Osteoblast (primary cell): ENCODE results near the gene NSD2. TPM values are rescaled to one million over a fixed set of nuclear protein-coding genes. Genes with fewer than 3 reads are reported as not detected.
"Not testable (repeated sequence)": the region's sequence is repeated elsewhere in the genome, so short reads cannot be mapped to it uniquely, and the experiment has no call there.

Experiments used
- DNase-seq: peaks from one replicate; pipeline ENCODE4 v3.0.0; 2011; ENCODE audit warnings: low spot score, mixed read lengths; ENCODE audit not compliant: insufficient read length; ENCODE audit errors: missing footprints
- H2AFZ ChIP-seq: 2 replicates; pipeline ENCODE4 v1.6.0; 2011; ENCODE audit warnings: mild to moderate bottlenecking, low read length
- H3K27ac ChIP-seq: 2 replicates; pipeline ENCODE4 v1.5.1; 2011; ENCODE audit warnings: mild to moderate bottlenecking, low read depth, low read length, moderate library complexity
- H3K27me3 ChIP-seq: 2 replicates; pipeline ENCODE4 v1.6.0; 2012; ENCODE audit warnings: mild to moderate bottlenecking, control low read depth, inconsistent platforms, low read length, moderate library complexity; ENCODE audit not compliant: insufficient read depth
- H3K36me3 ChIP-seq: 2 replicates; pipeline ENCODE4 v1.5.1; 2011; ENCODE audit warnings: mild to moderate bottlenecking, low read length, control low read depth, moderate library complexity; ENCODE audit not compliant: insufficient read depth
- H3K4me1 ChIP-seq: 2 replicates; pipeline ENCODE4 v1.5.1; 2011; ENCODE audit warnings: mild to moderate bottlenecking, low read length, control low read depth, moderate library complexity; ENCODE audit not compliant: insufficient read depth
- H3K4me2 ChIP-seq: 2 replicates; pipeline ENCODE4 v1.6.0; 2011; ENCODE audit warnings: mild to moderate bottlenecking, low read length; ENCODE audit not compliant: insufficient read depth
- H3K4me3 ChIP-seq: fragments of 200-600 bp; sonication (generic); 3 replicates; pipeline ENCODE4 v1.5.1; 2012; ENCODE audit warnings: mild to moderate bottlenecking, low read length, inconsistent platforms; ENCODE audit not compliant: insufficient read depth
- H3K79me2 ChIP-seq: 2 replicates; pipeline ENCODE4 v1.6.0; 2012; ENCODE audit warnings: mild to moderate bottlenecking, low read length, control low read depth, inconsistent platforms; ENCODE audit not compliant: insufficient read depth
- H3K9me3 ChIP-seq: 2 replicates; pipeline ENCODE4 v1.5.1; 2011; ENCODE audit warnings: low read depth, low read length, control low read depth
- H4K20me1 ChIP-seq: 2 replicates; pipeline ENCODE4 v1.6.0; 2012; ENCODE audit warnings: mild to moderate bottlenecking, low read length, control low read depth; ENCODE audit not compliant: insufficient read depth
- CTCF ChIP-seq: IDR thresholded peaks from 2 replicates; pipeline ENCODE4 v1.5.1; 2011; ENCODE audit warnings: mild to moderate bottlenecking, low read depth, low read length, moderate library complexity; ENCODE audit errors: extremely low read depth
- total RNA-seq: library from RNA; depleted of rRNA; stranded (reverse); fragments of >200 nt; gene quantifications from 2 replicates; pipeline ENCODE4 v1.2.3, GENCODE V29; 2012

The NSD2 gene
- total RNA-seq, 1 donor: 58.6 TPM

- no peak for TF ChIP-seq CTCF
- peak overlapping the region; percentile 15 for H3K4me2 ChIP-seq
These were observed 28.8 kb upstream of the NSD2 start for GRCh38 chr4:1842339-1842895.

GRCh38 chr4:1842993-1843448, 28.2 kb upstream of the NSD2 start:
- H3K4me2 ChIP-seq: peak overlapping the region; percentile 15
- H3K36me3 ChIP-seq: peaks cover 59% of the 10 kb centered on the region
- H3K27me3 ChIP-seq: no peaks in the 10 kb centered on the region
- no peak for TF ChIP-seq CTCF
- H3K79me2 ChIP-seq: peaks cover 58% of the 10 kb centered on the region
- peak; percentile 98 for DNase-seq
- no peak overlapping the region for H3K4me3 ChIP-seq
- peaks cover 33% of the 10 kb centered on the region for H4K20me1 ChIP-seq
- peak overlapping the region; percentile 62 for H3K27ac ChIP-seq
- H3K9me3 ChIP-seq: no peaks in the 10 kb centered on the region
- H2AFZ ChIP-seq: no peak overlapping the region
- H3K4me1 ChIP-seq: peaks cover 20% of the 10 kb centered on the region

More at GRCh38 chr4:1842339-1842895, 28.8 kb upstream of the NSD2 start:
- no peaks in the 10 kb centered on the region for H3K9me3 ChIP-seq
- peaks cover 33% of the 10 kb centered on the region for H4K20me1 ChIP-seq
- no peak for DNase-seq
- peak overlapping the region; percentile 62 for H3K27ac ChIP-seq
- H3K36me3 ChIP-seq: peaks cover 58% of the 10 kb centered on the region
- no peak overlapping the region for H2AFZ ChIP-seq
- no peaks in the 10 kb centered on the region for H3K27me3 ChIP-seq
- H3K79me2 ChIP-seq: peaks cover 58% of the 10 kb centered on the region
- H3K4me3 ChIP-seq: no peak overlapping the region
- peaks cover 20% of the 10 kb centered on the region for H3K4me1 ChIP-seq

GRCh38 chr4:1843852-1844251, 27.3 kb upstream of the NSD2 start:
- DNase-seq: peak; percentile 35
- no peak overlapping the region for H3K4me3 ChIP-seq
- H3K79me2 ChIP-seq: peaks cover 56% of the 10 kb centered on the region

GRCh38 chr4:1844618-1845017, 26.6 kb upstream of the NSD2 start:
- peaks cover 33% of the 10 kb centered on the region for H4K20me1 ChIP-seq
- DNase-seq, H3K27me3 ChIP-seq, H3K4me2 ChIP-seq, H3K9me3 ChIP-seq, H3K4me3 ChIP-seq, H2AFZ ChIP-seq: not testable (repeated sequence)
- H3K27ac ChIP-seq: peak overlapping the region; percentile 62
- H3K79me2 ChIP-seq: peaks cover 57% of the 10 kb centered on the region
- H3K4me1 ChIP-seq: peaks cover 20% of the 10 kb centered on the region
- peaks cover 44% of the 10 kb centered on the region for H3K36me3 ChIP-seq

More at GRCh38 chr4:1843852-1844251, 27.3 kb upstream of the NSD2 start:
- H4K20me1 ChIP-seq: peaks cover 36% of the 10 kb centered on the region
- no peaks in the 10 kb centered on the region for H3K9me3 ChIP-seq
- peak overlapping the region; percentile 62 for H3K27ac ChIP-seq
- peaks cover 20% of the 10 kb centered on the region for H3K4me1 ChIP-seq
- H2AFZ ChIP-seq: no peak overlapping the region
- H3K4me2 ChIP-seq: no peak overlapping the region
- no peak for TF ChIP-seq CTCF
- no peaks in the 10 kb centered on the region for H3K27me3 ChIP-seq
- peaks cover 52% of the 10 kb centered on the region for H3K36me3 ChIP-seq
